GM18867 (cell line): ENCODE measurements around the gene UBE2I.
"Not testable (repeated sequence)": the region's sequence is repeated elsewhere in the genome, so short reads cannot be mapped to it uniquely, and the experiment has no call there.

Experiments
- ATAC-seq: cut with Tn5 transposase; IDR thresholded peaks from one replicate; pipeline ENCODE4 v1.9.1; 2021; ENCODE audit warnings: mild to moderate bottlenecking, moderate library complexity; ENCODE audit not compliant: unreplicated experiment

Gene UBE2I

DNA sequence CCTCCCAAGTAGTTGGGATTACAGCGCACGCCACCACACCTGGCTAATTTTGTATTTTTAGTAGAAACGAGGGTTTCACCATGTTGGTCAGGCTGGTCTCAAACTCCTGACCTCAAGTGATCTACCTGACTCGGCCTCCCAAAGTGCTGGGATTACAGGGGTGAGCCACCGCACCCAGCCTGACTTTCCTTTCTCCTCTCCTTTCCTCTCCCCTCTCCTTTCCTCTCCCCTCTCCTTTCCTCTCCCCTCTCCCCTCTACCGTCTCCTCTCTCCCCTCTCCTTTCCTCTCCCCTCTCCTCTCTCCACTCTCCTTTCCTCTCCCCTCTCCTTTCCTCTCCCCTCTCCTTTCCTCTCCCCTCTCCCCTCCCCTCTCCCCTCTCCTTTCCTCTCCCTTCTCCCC, 17.2 kb upstream of the UBE2I start:
- ATAC-seq, result not testable (repeated sequence)

DNA sequence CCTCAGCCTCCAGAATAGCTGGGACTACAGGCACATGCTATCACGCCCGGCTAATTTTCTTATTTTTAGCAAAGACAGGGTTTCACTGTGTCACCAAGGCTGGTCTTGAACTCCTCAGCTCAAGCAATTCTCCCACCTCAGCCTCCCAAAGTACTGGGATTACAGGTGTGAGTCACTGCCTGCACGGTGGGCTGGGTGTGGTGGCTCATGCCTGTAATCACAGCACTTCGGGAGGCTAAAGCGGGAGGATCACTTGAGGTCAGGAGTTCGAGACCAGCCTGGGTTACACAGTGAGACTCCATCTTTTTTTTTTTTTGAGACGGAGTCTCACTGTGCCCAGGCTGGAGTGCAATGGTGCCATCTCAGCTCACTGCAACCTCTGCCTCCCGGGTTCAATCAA, 16.6 kb upstream of the UBE2I start:
- not testable (repeated sequence) for ATAC-seq

DNA sequence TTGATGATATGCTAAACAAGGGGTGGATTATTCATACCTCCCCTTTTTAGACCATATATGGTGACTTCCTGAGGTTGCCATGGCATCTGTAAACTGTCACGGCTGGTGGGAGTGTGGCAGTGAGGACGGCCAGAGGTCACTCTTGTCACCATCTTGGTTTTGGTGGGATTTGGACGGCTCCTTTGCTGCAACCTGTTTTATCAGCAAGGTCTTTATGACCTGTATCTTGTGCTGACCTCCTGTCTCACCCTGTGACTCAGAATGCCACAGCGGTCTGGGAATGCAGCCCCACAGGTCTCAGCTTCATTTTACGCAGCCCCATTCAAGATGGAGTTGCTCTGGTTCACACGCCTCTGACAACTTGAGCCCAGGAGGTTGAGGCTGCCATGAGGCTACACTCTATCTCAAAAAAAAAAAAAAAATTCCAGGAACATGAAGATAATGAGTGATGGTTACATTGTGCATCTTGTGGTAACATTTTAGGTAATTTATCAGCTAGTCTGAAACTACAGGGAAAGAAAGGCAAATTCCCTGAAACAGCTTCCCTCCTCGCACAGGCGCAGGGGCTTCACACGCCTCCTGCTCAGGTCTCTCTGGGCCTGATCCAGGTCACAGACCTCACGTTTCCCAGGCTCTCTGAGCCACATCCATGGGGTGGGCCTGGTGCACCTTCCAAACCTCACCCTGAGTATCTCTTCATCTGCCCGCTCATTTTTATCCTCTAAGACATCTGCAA, 15.3 kb upstream of the UBE2I start:
- no peak for ATAC-seq

DNA sequence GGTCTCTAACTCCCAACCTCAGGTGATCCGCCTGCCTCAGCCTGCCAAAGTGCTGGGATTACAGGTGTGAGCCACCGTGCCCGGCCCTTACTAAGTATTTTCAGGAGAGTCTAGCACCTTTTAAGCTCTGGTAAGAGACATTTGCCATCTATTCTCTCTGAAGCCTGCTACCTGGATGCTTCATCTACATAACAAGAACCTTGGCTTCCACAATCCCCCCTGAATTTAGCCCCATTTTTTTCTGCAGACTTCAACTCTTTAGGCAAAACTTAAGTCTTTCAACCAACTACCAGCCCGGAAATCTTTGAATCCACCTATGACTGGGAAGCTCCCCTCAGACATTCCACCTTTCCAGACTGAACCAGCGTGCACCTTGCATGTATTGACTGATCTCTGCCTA, 14.0 kb upstream of the UBE2I start:
- ATAC-seq, result no peak

DNA sequence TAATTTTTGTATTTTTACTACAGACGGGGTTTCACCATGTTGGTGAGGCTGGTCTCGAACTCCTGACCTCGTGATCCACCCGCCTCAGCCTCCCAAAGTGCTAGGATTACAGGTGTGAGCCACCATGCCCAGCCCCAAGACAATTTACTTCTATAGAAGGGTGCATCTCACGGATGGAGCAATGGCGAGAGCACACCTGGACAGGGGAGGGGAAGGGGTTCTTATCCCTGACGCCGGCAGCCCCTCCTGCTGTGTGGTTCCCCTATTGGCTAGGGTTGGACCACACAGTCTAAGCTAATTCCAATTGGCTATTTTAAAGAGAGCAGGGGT, 12.8 kb upstream of the UBE2I start:
- ATAC-seq, result not testable (repeated sequence)

DNA sequence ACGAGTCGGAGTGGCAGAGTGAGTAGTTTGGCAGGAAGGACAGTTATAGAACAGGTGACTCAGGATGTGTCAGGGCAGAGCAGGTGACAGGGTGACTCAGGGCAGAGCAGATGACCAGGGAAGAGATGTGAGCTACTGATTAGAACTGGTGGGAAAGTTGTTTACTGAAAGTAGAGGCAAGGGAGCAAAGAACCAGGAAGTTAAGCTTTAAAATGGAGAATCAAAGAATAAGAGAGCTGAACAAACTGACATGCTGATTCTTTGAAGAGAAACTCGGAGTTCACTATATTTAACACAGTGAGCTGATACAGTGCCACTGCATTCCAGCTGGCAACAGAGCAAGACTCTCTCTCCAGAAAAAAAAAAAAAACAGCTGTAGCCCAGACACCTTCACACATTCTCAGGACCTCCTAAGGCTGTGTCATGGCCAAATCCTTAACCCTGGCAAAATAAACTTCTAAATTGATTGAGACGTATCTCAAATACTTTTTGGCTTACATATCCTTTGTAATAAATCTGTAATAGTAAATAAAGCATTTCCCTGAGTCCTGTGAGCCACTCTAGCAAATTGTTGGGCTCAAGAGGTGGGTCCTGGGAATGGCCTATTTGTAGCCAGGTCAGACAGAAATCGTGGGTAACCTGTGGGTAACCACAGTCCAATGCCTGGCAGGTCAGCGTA, 12.3 kb upstream of the UBE2I start:
- no peak for ATAC-seq

DNA sequence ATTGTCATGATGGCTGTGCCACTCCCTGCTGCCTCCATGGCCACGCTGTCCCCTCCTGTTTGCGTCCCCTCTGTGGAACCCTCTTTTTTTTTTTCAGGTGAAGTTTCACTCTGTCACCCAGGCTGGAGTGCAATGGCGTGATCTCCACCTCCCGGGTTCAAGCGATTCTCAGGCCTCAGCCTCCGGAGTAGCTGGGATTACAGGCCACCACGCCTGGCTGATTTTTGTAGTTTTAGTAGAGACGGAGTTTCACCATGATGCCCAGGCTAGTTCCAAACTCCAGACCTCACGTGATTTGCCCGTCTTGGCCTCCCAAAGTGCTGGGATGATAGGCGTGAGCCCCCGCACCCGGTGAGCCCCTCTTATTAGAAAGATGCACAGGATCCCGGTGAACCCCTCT, 11.0 kb upstream of the UBE2I start:
- ATAC-seq, result no peak

DNA sequence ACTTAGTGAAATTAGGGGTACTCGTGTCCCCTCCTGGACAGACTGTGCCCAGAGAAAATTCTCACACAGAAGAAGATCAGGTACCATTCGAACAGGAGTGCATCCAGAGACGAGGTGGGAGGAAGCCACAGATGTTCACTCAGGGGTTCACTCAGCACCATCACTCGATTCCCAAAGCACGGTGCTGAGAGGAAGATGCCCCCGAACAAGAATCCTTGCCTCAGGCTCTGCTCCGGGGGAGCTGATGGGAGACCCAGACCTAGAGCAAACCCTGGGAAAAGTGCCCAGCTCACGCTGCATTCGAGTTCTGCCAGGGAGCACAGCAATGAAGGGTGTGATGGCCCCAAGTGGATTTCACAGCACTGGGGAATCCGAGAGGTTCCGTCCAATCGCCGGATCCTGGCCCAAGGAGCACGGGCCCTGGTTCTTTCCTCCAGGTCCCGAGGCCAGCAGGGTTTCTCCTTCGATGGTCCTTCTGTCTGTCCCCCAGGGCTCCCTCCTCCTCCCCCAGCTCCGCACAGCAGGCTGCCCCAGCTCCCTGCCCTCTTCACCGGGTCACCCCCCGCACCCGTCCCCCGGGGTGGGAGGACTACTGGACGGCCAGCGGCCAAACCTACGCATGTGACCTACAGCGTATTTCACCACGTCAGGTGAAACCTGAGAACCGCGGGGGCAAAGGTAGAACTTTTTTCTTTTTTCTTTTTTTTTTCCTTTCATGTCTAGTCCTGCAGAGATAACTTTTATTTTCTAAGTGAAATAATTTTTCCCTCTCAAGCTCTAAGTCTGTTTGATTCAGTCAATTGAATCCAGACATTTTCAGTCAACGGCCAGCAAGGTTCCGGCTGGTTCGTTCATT, 10.2 kb upstream of the UBE2I start:
- ATAC-seq, result no peak

DNA sequence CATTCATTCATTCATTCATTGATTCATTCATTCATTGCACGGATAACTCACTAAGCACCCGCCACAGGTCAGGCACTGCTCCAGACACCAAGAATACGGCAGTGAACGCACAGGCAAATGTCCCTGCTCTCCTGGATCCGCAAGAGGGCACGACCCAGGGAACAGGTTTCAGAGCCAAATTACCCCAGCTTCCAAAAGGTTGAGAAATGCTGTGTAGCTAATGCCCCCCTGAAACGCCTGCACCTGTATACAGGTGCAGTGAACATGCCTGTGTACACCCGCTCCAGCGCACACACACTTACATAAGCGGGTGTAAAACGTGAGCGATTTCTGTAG, 9.6 kb upstream of the UBE2I start:
- no peak for ATAC-seq

DNA sequence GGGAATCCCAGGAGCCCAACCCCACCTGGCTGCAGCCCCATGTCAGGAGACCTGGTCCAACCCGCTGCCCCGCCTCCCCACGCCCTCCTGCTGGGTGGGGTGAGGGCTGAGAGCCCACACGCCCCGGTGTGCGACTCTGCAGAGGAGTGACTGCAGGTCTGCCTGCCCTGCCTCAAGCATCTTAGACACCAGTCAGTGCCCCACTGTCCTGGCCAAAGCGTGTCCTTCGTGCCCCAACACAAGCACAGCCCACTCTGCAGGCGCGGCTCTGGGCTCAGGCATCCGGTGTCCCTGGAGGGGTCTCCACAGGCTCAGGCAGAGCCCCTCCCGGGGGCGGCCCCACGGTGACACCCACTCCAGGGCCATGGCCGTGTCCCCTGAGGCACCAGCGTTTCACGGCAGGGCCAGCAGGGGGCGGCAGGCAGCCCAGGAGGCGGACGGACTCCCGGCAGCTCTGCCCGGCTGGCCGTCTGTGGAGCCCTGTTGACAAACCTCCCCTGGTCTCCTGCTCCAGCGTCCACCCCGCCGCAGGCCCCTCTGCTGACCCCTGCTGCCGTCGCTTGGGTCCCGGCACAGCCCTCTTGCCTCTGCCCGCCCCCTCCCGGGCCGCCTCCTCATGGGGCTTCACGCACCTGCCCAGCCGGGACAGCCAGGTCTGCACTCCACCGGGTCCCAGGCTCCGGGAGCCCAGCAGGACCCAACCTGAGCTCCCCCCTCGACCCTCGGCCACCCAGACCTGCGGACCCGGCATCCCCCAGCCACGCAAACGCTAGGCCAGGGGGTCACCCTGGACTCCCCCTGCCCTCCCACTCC, 8.6 kb upstream of the UBE2I start:
- ATAC-seq, result no peak

DNA sequence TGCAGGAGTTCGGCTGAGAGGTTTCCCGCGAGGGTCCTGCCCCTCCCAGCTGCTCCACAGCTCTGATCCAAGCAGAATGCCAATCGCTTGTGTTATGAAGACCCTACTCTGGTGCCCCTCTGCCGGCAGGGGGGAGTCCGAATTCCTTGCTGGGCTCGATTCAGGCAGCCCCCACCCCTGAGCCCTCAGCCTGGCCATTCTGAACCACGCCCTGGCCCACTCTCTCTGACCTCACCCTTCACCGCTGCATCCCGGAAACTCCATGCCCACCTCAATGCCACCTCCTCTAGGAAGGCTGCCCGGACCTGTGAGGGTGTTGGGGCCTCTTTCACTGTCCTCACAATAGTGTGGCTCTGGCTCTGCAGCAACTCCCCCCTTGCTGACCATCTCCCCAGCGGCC, 7.9 kb upstream of the UBE2I start:
- no peak for ATAC-seq

DNA sequence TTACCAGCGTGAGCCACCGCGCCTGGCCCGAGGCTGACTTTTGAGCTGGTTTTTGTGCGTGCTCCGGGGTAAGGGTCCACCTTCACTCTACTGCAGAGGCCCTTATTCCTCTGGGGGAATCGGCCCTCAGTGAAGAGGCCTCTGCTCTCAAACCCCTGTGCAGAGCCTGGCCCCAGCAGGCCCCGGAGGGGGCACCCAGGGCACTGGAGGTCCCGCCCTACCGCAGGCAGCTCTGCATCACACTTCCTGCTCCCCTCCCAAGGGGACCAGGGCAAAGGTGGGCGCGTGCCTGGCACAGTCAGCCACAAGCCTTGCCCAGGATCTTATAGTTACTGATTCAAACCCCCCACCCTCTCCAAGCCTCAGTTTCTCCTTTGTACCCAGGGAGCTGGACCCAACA, 3.6 kb upstream of the UBE2I start:
- ATAC-seq, result no peak

DNA sequence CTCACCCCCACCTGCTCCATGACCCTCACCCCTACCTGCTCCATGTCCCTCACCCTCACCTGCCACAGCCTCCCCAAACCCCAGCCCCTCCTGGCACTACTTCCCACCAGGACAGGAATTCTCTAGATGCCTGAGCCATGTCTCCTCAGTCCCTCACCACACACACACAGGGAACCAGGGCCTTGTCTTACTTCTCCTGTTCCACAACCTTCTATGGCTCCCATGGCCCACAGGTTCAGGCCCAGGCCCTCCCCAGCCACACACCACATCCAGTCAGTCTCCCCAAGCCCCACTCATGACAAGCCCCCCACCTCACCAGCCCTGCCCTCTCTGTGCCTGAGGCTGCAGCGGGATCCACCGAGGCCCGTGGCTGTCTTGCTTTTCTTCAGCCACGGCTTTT, 3.1 kb upstream of the UBE2I start:
- no peak for ATAC-seq

DNA sequence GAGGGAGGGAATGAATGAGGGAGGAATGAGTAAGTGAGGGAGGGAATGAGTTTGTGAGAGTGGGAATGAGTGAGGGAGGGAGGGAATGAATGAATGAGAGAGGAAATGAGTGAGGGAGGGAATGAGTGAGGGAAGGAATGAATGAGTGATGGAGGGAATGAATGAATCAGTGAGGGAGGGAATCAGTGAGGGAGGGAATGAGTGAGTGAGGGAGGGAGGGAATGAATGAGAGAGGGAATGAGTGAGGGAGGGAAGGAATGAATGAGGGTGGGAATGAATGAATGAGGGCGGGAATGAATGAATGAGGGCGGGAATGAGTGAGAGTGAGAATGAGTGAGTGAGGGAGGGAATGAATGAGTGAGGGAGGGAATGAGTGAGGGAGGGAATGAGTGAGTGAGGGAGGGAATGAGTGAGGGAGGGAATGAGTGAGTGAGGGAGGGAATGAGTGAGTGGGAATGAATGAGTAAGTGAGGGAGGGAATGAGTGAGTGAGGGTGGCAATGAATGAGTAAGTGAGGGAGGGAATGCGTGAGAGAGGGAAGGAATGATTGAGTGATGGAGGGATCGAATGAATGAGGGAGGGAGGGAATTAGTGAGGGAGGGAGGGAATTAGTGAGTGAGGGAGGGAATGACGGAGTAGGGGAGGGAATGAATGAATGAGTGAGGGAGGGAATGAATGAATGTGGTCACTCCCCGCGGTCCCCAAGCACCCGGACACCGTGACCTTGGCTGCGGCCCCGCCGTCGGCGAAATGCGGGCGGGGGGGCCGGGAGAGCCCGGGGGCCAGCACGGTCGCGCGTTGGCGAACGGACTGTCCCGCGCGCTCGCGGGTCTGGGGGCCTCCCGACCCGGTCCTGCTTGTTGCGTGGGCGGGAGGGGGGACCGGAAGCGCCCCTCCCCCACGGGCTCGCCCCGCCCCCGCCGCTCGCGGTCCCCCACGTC, 1.1 kb upstream of the UBE2I start:
- peak; percentile 28 for ATAC-seq

DNA sequence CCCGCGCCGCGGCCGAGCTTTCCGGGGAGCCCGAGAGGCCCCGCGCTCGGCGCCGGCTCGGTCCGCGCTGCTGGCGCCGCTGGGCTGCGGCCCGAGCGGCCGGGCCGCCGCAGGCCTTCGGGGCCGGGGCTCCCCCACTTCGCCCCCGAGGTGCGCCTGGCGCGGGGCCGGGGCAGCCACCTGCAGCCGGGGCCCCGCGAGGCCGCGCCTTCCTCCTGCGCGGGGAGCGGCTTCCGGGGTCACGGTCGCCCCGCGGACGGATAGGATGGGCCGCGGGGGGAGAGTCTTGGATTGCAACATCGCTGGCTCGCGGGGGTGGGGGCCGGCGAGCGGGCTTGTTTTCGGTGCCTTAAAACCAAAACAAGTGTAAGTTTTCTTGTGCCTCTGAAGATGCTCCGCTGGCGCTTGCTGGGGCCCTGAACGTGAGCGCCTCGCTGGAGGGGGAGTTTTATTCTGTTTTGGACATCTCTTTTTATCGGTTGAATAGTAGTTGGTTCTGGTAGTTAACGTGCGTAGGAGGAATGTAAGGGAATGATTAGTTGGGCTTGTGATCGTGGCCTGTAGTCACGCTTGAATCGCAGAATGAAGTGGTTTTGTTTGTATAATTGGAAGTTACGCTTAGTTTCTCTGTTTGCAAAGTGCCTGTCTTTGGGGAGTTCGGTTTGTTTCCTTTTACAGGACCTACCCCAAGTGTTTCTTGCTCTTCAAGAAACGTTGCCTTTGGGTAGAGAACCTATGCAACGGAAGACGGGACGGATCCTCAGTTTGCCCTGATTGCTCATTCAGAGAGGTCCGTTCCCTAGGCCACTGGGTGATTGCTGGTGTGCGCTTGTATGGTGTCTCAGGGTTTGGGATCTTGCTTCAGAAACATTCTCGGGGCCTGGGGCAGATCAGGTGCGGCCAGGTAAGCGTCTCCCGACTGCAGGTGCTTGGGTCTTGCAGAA, 724 bp downstream of the UBE2I start:
- peak; percentile 4 for ATAC-seq

DNA sequence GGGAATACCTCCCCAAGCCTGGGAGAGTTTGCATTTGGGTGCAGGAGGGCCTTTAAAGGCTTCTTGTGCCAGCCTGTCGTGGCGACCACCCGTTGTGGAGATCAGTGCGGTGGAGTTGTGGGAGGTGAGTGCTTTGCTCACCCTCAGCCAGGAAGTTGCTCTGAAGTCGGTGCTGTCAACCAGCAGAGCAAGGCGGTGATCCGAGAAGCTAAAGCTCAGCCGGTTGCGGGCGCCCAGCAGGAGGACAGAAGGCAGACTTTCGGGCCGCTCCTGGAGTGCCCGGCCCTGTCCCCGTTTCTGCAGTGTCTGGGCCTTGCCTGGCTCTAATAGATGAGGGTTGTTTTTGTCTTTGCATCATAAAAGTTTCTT, 1.4 kb downstream of the UBE2I start:
- no peak for ATAC-seq

DNA sequence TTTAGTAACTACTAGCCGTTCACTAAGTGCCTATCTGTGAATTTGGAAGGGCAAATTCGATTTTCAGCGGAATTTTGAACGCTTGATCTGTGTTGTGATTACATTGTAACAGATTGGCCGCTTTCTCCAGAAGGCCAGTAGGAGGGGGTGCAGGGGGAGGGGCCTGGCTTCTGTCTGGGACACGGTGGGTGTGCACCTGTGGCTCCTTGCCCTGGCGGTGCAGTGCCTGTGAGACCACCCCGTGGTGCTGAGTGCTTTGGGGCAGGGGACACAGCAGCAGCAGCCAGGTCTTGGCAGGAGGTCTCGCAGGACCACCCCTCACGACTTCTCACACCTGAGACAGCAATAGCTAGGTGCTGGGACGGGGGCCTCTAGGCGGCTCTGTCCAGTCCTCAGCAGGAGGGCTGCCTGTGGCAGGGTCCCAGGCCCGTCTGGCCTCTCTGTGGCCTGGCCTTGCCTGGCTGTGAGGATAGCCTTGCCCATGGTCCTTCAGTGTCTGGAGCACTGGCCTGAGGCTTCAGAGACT, 1.8 kb downstream of the UBE2I start:
- ATAC-seq, result no peak

DNA sequence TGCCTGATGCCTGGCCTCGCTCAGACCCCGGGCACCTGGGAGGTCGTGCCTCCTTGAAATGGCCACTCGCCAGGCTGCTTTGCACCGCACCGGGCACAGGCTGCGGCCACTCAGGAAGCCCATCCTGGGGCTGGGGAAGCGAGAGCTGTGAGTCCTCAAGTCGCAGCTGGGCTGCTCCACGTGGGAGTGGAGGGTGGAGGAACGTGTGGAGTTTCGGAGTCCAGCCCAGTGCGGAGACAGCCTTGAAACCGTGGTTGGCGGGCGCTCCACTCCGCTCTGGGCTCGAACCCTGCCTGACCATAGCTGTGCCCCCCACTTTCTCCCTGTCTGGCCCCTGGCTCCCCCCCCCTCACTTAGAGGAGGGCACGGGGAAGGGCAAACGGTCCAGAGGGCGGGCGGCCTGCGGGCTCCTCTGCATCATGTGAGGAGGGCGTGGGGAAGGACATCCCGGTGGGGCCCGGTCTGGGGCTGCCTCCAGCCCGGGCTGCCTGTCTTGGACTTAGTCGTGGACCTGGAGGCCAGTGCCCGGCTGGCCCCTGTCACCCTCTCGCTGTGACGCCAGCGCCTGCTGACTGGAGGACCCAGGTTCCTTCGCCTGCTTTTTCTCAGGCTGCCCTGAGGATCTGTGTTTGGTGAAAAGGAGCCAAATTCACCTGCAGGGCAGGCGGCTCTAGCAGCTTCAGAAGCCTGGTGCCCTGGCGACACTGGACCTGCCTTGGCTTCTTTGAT, 2.5 kb downstream of the UBE2I start:
- no peak for ATAC-seq
